Subcutaneous adipose tissue (tissue), 4 donors: Measurements from ENCODE around the gene FANCF. TPM values are rescaled to one million over a fixed set of nuclear protein-coding genes. Genes with fewer than 3 reads are reported as not detected.

Source experiments
- CTCF ChIP-seq: fragments of 450-650 bp; IDR thresholded peaks from one replicate; pipeline ENCODE4 v1.5.1; 2016; ENCODE audit warnings: low read depth, mild to moderate bottlenecking, control low read depth, antibody characterized with exemption, moderate library complexity
- total RNA-seq, 4 donors: library from RNA; depleted of rRNA; stranded (reverse); fragments of >200 nt; gene quantifications; one replicate each; pipeline ENCODE4 v1.1.0, GENCODE V29; 2016

FANCF gene
- total RNA-seq, 4 donors from 2014 or later, result 2.3 to 4.8 (median 2.8) TPM

GRCh38 chr11:22635689-22636088 lies 10.1 kb upstream of the FANCF start:
- no peak for TF ChIP-seq CTCF

GRCh38 chr11:22634897-22635629 lies 9.4 kb upstream of the FANCF start:
- no peak for TF ChIP-seq CTCF

GRCh38 chr11:22633354-22633902 lies 7.8 kb upstream of the FANCF start:
- TF ChIP-seq CTCF, result no peak

- no peak for TF ChIP-seq CTCF
These were observed 1.8 kb upstream of the FANCF start for GRCh38 chr11:22627421-22627820.

GRCh38 chr11:22626573-22627239 lies 1.1 kb upstream of the FANCF start:
- no peak for TF ChIP-seq CTCF

- TF ChIP-seq CTCF, result no peak
These were observed 728 bp downstream of the FANCF start for GRCh38 chr11:22624742-22625447.

GRCh38 chr11:22617868-22618267 lies 7.8 kb downstream of the FANCF start:
- TF ChIP-seq CTCF, result no peak
